MCF 10A (cell line): Measurements from ENCODE around the gene PHKG2. TPM values are rescaled to one million over a fixed set of nuclear protein-coding genes. Genes with fewer than 3 reads are reported as not detected.
"Not testable (repeated sequence)": the region's sequence is repeated elsewhere in the genome, so short reads cannot be mapped to it uniquely, and the experiment has no call there.

Experiments used
- BruUV-seq: library from RNA; stranded (reverse); fragments of 400-500 nt; replicated peaks from 2 replicates; lab custom pipeline; 2021; lab: Mats Ljungman, UMichigan
- CTCF ChIA-PET: fragments of 300-600 bp; sonication (Branson Sonifier 250); formaldehyde crosslinking; extraction: SDS; loops from one replicate; lab custom pipeline; 2021; ENCODE audit warnings: antibody characterized with exemption, inconsistent platforms; lab: Yijun Ruan, JAX
- POLR2A ChIA-PET: fragments of 300-600, 350-650 bp; sonication (Branson Sonifier 250); formaldehyde crosslinking; extraction: SDS; loops from one replicate; lab custom pipeline; 2020; ENCODE audit warnings: antibody characterized with exemption, inconsistent platforms; lab: Yijun Ruan, JAX
- DNase-seq: peaks from one replicate; pipeline ENCODE4 v3.0.0-alpha.2; 2018; ENCODE audit not compliant: unreplicated experiment
- H3K27ac Mint-ChIP-seq: one replicate; pipeline ENCODE4 v1.8.0; 2022; ENCODE audit warnings: mild to moderate bottlenecking, low read depth, mixed read lengths; ENCODE audit not compliant: unreplicated experiment
- H3K27me3 Mint-ChIP-seq: one replicate; pipeline ENCODE4 v1.8.0; 2022; ENCODE audit warnings: mixed read lengths; ENCODE audit not compliant: insufficient read depth, unreplicated experiment
- H3K36me3 Mint-ChIP-seq: one replicate; pipeline ENCODE4 v1.8.0; 2022; ENCODE audit warnings: mild to moderate bottlenecking, moderate library complexity, mixed read lengths; ENCODE audit not compliant: insufficient read depth, unreplicated experiment
- H3K4me1 Mint-ChIP-seq: one replicate; pipeline ENCODE4 v1.8.0; 2022; ENCODE audit warnings: mixed read lengths; ENCODE audit not compliant: insufficient read depth, unreplicated experiment
- H3K4me3 Mint-ChIP-seq: one replicate; pipeline ENCODE4 v1.8.0; 2022; ENCODE audit warnings: mild to moderate bottlenecking, moderate library complexity, mixed read lengths; ENCODE audit not compliant: unreplicated experiment
- H3K9me3 Mint-ChIP-seq: one replicate; pipeline ENCODE4 v1.8.0; 2022; ENCODE audit warnings: mixed read lengths; ENCODE audit not compliant: unreplicated experiment
- intact Hi-C: fragments of 100-400 bp; cut with micrococcal nuclease; formaldehyde crosslinking; loops from 2 replicates; pipeline ENCODE4 v1.14.1; 2022
- total RNA-seq: library from RNA; stranded (reverse); gene quantifications from 2 replicates; pipeline ENCODE4 v1.2.3, GENCODE V29; 2022
- TF ChIP-seq, protein P1 (sequence below): fragments of 200-600 bp; IDR thresholded peaks from one replicate; pipeline ENCODE4 v1.8.0; 2022; ENCODE audit warnings: antibody characterized with exemption, mild to moderate bottlenecking; ENCODE audit not compliant: unreplicated experiment

PHKG2 gene
- total RNA-seq, 1 experiment from 2014 or later: 28.4 TPM

DNA sequence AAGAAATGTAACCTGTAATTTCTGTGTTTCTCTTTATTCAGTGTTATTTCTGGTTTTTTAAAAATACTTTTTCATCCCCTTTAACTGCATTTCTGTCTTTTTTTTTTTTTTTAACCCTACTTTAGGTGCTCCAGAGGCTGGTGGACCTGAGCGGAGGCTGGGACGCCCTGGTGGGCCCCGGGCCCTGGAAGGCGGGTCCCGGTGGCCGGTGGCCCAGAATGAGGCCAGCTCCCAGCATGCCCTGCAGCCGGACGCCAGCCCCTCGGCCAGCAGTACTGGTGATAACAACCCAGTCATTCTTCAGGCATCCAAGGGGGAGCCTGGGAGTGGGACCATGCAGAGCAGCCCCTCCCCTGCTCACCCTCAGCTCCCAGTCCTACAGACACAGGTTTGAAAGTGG is 47.7 kb upstream of the PHKG2 start:
- CTCF ChIA-PET: interaction anchor here (0.7 kb wide), 1 partner anchor 60 kb away, joined by 3 read pairs; no protein-coding TSS in a partner anchor
- DNase-seq: no peak
- H3K9me3 Mint-ChIP-seq: no peaks in the 10 kb centered on the region
- POLR2A ChIA-PET: interaction anchor here (0.6 to 2.9 kb wide), 5 partner anchors 40 to 129 kb away, joined by 3 to 24 read pairs (median 5); partner anchors contain the start of genes FBRS and PHKG2
- TF ChIP-seq, protein P1, sequence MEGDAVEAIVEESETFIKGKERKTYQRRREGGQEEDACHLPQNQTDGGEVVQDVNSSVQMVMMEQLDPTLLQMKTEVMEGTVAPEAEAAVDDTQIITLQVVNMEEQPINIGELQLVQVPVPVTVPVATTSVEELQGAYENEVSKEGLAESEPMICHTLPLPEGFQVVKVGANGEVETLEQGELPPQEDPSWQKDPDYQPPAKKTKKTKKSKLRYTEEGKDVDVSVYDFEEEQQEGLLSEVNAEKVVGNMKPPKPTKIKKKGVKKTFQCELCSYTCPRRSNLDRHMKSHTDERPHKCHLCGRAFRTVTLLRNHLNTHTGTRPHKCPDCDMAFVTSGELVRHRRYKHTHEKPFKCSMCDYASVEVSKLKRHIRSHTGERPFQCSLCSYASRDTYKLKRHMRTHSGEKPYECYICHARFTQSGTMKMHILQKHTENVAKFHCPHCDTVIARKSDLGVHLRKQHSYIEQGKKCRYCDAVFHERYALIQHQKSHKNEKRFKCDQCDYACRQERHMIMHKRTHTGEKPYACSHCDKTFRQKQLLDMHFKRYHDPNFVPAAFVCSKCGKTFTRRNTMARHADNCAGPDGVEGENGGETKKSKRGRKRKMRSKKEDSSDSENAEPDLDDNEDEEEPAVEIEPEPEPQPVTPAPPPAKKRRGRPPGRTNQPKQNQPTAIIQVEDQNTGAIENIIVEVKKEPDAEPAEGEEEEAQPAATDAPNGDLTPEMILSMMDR: no peak
- intact Hi-C loops: no loop called here
- peaks cover 8% of the 10 kb centered on the region for H3K4me1 Mint-ChIP-seq
- H3K27ac Mint-ChIP-seq: no peak overlapping the region
- no TSS peak for BruUV-seq
- peaks cover 74% of the 10 kb centered on the region for H3K36me3 Mint-ChIP-seq
- no peaks in the 10 kb centered on the region for H3K27me3 Mint-ChIP-seq
- H3K4me3 Mint-ChIP-seq: peak overlapping the region; percentile 86

- Mint-ChIP-seq H3K27ac (no peak overlapping the region), H3K9me3 (no peaks in the 10 kb centered on the region), H3K4me1 (peaks cover 8% of the 10 kb centered on the region), H3K36me3 (peaks cover 79% of the 10 kb centered on the region), H3K27me3 (no peaks in the 10 kb centered on the region), H3K4me3 (no peak overlapping the region)
- intact Hi-C loops: no loop called here
- no peak for DNase-seq
- ChIA-PET CTCF (interaction anchor here (0.7 kb wide), 1 partner anchor 60 kb away, joined by 3 read pairs; no protein-coding TSS in a partner anchor), POLR2A (interaction anchor here (0.9 to 2.9 kb wide), 4 partner anchors 12 to 105 kb away, joined by 3 to 24 read pairs (median 4); partner anchors contain the start of gene FBRS)
- no TSS peak for BruUV-seq
- TF ChIP-seq, protein P1: no peak
Measured at GRCh38 chr16:30700971-30701370, 47.3 kb upstream of the PHKG2 start.

DNA sequence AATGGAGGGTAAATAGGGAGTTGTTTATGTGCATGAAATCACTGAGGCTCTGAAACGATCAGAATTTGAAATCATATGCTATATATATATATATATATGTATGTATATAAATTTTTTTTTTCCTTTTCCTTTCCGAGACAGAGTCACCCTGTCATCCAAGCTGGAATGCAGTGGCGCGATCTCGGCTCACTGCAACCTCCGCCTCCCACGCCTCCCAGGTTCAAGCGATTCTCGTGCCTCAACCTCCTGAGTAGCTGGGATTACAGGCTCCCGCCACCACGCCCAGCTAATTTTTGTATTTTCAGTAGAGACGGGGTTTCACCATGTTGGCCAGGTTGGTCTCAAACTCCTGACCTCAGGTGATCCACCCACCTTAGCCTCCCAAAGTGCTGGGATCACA is 45.2 kb upstream of the PHKG2 start:
- peaks cover 92% of the 10 kb centered on the region for H3K36me3 Mint-ChIP-seq
- BruUV-seq, H3K4me1 Mint-ChIP-seq, H3K27me3 Mint-ChIP-seq, DNase-seq, H3K4me3 Mint-ChIP-seq, H3K9me3 Mint-ChIP-seq, intact Hi-C loops, H3K27ac Mint-ChIP-seq: not testable (repeated sequence)
- ChIA-PET POLR2A (interaction anchor here (0.7 to 1.3 kb wide), 3 partner anchors 9 to 38 kb away, joined by 3 to 4 read pairs (median 3); a partner anchor contains a TSS), CTCF (interaction anchor here (1.2 to 2.0 kb wide), 2 partner anchors 8 to 19 kb away, joined by 3 to 10 read pairs; no protein-coding TSS in a partner anchor)

DNA sequence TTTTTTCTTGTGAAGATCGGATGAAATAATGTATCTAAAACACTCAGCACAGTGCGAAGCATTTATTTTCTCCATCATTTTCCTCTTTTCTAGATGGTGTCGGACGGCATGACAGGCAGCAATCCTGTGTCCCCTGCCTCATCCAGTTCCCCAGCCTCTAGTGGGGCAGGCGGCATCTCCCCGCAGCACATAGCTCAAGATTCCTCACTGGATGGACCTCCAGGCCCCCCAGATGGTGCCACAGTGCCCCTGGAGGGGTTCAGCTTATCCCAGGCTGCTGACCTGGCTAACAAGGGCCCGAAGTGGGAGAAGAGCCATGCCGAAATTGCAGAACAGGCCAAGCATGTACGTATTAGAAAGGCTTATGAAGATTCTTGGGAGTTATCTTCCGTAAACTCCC is 44.3 kb upstream of the PHKG2 start:
- no peak for DNase-seq
- TF ChIP-seq, protein P1: no peak
- CTCF ChIA-PET: interaction anchor here (2.0 kb wide), 1 partner anchor 18 kb away, joined by 10 read pairs; no protein-coding TSS in a partner anchor
- Mint-ChIP-seq H3K36me3 (peaks cover 96% of the 10 kb centered on the region), H3K9me3 (no peaks in the 10 kb centered on the region), H3K4me3 (no peak overlapping the region), H3K27ac (no peak overlapping the region), H3K27me3 (no peaks in the 10 kb centered on the region), H3K4me1 (peaks cover 8% of the 10 kb centered on the region)
- POLR2A ChIA-PET: interaction anchor here (1.3 kb wide), 1 partner anchor 36 kb away, joined by 3 read pairs; a partner anchor contains a TSS
- no TSS peak for BruUV-seq
- intact Hi-C loops: no loop called here
